ENCODE results near the gene PIPOX. TPM values are rescaled to one million over a fixed set of nuclear protein-coding genes. Genes with fewer than 3 reads are reported as not detected.
A peak's percentile ranks its signal among the peaks of the same experiment; 100 is the strongest.

PIPOX gene
- total RNA-seq, 1 donor = 1.7 TPM

DNA sequence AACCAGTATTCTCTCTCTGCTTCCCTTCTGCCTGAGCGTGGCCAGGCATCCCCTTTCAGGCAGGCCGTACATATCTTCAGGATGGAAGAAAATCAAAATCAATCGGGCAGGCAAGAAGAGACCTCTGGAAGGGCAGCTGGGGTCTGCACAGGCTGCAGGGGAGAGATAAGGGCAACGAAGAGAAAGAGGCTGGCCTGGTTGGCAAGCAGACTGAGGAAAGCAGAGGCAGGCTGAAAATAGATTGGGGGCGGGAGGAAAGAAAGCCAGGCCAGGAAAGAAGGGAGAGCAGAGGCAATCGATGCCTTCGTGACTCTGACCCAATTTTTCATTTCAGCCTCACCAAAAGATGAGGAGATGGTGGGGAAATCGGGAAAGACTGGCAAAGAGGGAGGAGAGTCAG lies 18.1 kb downstream of the PIPOX start:
- TF ChIP-seq, protein P1, sequence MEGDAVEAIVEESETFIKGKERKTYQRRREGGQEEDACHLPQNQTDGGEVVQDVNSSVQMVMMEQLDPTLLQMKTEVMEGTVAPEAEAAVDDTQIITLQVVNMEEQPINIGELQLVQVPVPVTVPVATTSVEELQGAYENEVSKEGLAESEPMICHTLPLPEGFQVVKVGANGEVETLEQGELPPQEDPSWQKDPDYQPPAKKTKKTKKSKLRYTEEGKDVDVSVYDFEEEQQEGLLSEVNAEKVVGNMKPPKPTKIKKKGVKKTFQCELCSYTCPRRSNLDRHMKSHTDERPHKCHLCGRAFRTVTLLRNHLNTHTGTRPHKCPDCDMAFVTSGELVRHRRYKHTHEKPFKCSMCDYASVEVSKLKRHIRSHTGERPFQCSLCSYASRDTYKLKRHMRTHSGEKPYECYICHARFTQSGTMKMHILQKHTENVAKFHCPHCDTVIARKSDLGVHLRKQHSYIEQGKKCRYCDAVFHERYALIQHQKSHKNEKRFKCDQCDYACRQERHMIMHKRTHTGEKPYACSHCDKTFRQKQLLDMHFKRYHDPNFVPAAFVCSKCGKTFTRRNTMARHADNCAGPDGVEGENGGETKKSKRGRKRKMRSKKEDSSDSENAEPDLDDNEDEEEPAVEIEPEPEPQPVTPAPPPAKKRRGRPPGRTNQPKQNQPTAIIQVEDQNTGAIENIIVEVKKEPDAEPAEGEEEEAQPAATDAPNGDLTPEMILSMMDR (IDR thresholded peaks at IDR 0.05; ENCODE audit: insufficient read depth, low read depth, low read length) = no peak
- no peak for DNase-seq (ENCODE audit: low read depth)
- no peak overlapping the region for H3K4me3 ChIP-seq (ENCODE audit: low read depth, low read length)

DNA sequence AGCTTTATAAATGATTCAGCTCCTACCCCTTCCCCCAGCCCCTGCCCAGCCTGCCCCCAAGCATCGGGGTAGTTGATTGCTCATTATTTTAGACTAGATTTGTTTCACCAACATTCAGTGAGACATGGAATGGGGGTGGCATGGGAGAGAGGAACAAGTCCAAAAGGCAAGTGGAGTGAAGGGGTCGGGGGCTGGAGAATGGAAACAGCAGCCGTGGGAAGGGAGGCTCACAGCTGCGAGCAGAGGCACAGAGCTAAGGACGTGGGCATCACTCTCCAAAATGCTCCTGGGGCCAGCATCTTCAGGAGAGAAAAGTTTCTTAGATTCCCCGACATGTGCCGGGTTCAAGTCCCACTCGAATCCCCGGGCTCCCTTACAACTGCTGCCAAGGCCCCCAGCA lies 19.3 kb downstream of the PIPOX start:
- DNase-seq (ENCODE audit: low read depth) = no peak
- TF ChIP-seq, protein P1 (IDR thresholded peaks at IDR 0.05; ENCODE audit: insufficient read depth, low read depth, low read length) = no peak
- no peak overlapping the region for H3K4me3 ChIP-seq (ENCODE audit: low read depth, low read length)

DNA sequence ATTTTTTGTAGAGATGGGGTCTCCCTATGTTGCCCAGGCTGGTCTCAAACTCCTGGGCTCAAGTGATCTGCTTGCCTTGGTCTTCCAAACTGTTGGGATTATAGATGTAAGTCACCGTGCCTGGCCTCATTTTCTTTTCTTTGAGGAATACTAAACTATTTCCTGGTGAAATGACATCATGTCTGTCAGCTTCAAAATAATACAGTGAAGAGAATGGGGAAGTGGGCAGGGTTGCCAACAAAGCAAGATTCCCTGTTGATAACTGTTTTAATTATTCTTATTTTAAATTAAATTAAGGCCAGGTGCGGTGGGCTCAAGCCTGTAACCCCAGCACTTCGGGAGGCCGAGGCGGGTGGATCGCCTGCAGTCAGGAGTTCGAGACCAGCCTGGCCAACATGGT lies 21.1 kb downstream of the PIPOX start:
- DNase-seq (ENCODE audit: low read depth) = no peak
- no peak overlapping the region for H3K4me3 ChIP-seq (ENCODE audit: low read depth, low read length)
- TF ChIP-seq, protein P1 (IDR thresholded peaks at IDR 0.05; ENCODE audit: insufficient read depth, low read depth, low read length) = no peak

DNA sequence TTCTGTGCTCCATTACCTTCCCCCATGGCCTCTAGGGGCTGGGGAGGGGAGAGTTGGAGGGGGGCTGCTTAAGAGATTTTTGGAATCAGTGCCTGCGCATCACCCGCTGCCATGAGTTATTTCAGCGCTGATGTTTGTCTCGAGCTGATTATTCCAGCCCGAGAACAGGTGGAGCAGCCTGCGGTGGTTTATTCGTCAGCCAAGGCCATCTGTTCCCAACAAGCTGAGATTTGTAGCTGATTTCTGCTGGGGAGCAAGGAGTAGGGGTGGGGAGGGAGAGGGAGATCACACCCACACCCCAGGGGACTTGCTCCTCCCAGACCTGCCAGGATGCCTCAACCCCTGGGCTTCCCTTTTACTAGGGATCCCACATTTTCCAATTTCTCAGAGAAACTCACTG lies 23.1 kb downstream of the PIPOX start:
- no peak overlapping the region for H3K4me3 ChIP-seq (ENCODE audit: low read depth, low read length)
- TF ChIP-seq, protein P1 (IDR thresholded peaks at IDR 0.05; ENCODE audit: insufficient read depth, low read depth, low read length) = no peak
- no peak for DNase-seq (ENCODE audit: low read depth)

DNA sequence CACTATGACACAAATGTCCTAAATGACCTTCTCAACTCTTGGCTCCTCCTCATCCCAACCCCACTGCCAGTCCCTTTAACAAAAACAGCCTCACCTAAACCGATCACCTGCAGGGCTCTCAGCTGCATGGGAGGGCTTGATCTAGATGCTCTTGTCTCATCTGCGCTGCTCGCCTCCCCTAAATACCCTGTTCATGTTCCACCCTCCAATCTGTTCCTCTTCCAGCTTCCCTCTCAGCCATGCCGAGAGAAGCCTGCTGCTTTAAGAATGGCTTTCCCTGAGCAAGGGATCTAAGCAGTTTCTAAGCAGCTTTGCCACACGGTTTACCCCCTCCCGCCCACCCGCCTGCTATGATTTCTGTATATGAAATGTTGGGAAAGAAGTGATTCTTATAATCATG lies 23.7 kb downstream of the PIPOX start:
- TF ChIP-seq, protein P1 (IDR thresholded peaks at IDR 0.05; ENCODE audit: insufficient read depth, low read depth, low read length) = no peak
- no peak overlapping the region for H3K4me3 ChIP-seq (ENCODE audit: low read depth, low read length)
- DNase-seq (ENCODE audit: low read depth) = no peak

DNA sequence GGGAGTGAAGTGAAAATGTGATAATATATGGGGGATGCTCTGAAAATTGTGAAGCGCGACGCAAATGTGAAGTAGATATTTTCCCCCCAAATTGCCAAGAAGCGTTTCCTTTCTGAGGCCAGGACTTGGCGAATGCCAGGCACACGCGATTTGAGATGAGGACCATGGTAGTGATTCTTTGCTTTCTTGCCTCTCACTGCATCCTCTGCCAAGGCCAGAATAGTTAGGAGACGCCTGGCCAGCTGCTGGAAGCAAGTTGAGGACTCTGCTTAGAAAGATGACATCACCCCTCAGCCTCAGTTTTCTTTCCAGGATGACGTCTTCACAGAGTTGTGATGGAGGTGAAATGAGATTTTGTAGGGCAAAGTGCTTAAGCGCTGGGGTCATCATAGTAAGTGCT lies 25.9 kb downstream of the PIPOX start:
- H3K4me3 ChIP-seq (ENCODE audit: low read depth, low read length) = no peak overlapping the region
- TF ChIP-seq, protein P1 (IDR thresholded peaks at IDR 0.05; ENCODE audit: insufficient read depth, low read depth, low read length) = no peak
- DNase-seq (ENCODE audit: low read depth) = no peak

DNA sequence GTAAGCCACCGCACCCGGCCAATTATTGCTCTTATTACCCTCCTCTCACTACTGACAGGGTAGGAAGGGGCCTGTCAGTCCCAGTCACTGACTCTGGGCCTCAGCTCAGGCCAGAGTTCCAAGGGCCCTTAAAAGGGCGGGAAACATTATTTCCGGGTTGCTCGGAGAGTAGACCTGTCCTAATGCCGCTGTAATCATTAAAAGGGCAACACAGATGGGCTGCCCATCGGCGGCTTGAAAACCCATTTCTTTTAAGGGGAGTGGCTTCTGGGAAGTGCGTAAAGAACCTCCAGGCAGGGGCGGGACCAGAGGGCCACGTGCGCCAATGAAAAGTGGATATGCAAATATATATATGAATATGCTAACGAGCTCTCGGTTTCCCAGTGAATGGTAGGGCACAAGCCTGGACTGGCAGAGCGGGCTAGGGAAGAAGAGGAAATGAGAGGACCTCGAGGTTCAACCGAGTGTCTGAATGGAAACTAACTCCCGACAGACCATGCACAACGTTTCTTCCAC lies 26.6 kb downstream of the PIPOX start:
- DNase-seq (ENCODE audit: low read depth) = peak; percentile 40
- TF ChIP-seq, protein P1 (IDR thresholded peaks at IDR 0.05; ENCODE audit: insufficient read depth, low read depth, low read length) = no peak
- H3K4me3 ChIP-seq (ENCODE audit: low read depth, low read length) = no peak overlapping the region
